UCSD-AML1 (cell line): Measurements from ENCODE around the gene CAPZB.
"Not testable (repeated sequence)": the region's sequence is repeated elsewhere in the genome, so short reads cannot be mapped to it uniquely, and the experiment has no call there.

Source experiments
- DNase-seq: peaks from one replicate; lab custom pipeline; 2025; ENCODE audit not compliant: unreplicated experiment; lab: John Stamatoyannopoulos, UW

Gene CAPZB

DNA sequence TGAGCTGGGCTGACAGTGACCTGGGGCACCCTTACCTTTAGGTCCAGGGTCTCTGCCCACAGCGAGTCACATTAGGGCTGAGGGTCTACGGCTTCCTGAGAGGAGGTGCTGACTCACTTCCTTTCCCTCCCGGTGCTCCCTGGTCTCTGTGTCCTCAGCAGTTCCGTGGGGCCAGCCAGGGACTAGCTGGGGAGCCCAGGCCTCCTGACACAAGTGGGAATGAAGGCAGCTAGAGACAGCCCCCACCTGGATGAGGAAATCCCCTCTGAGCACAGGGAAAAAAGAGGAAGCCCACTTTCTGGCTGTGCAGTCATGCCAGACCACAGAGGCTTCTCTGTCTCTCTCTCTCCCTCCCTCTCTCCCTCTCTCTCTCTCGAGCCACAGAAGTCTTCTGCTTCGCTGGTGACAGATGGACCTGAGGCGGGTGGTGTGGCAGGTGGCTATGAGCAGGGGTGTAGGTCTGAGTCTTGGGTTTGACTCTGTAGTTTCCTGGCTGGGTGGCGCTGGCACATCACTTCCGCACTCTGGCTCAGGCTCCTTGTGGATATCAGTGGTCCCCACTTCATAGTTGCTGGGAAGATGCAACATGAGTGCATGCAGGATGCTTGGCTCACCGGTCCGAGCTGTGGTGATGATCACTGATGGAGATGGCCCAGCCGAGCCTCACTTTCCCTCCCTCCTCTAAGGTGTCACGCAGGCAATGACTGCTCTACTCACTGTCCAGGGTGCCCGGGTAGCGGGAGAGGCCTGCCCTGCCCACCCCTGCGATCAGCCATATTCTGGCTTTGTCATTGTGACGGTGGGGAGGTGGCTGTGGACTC is 169.8 kb downstream of the CAPZB start:
- peak; percentile 58 for DNase-seq

DNA sequence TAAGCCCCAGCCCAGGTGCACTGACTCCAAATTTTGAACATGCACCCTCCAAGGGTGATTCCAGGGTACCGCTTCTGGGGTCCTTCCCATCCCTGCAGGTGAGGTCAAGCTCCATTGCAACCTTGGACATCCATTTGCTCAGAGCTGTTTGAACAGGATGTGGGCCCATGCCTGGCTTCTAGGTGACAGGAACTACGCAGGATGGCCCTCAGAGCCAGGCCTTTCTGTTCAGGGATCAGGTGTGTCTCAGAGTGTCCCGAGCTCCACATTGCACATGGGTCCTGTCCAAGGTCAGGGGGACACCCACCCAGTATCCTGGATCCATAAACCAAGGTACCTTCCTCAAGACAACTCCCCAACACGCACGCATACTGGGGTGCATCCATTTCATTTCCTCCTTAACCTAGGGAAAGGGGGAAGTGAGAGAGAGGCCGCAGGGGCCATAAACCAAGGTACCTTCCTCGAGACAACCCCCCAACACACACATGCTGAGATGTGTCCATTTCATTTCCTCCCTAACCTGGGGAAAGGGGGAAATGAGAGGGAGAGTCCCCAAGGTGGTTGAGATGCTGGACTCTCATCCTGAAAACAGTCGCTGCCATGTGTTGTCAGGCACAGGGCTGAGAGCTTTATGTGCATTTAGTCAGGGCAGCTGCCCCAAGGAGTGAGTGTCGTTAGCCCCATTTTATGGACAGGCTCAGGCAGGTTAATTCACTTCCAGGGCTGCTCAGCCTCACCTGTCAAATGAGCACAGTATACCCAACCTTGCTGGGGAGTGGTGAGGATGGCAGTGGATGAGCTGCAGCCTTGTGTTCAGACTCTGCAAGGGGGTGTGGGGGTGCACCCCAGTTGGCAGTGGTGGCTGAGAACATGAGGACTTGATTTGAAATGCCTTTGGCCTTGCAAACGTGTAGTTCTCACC is 171.1 kb downstream of the CAPZB start:
- DNase-seq: no peak

- no peak for DNase-seq
Measured at GRCh38 chr1:19313636-19313959, 171.7 kb downstream of the CAPZB start.

GRCh38 chr1:19312782-19313635 is 172.3 kb downstream of the CAPZB start:
- peak; percentile 50 for DNase-seq

GRCh38 chr1:19311931-19312781 is 173.2 kb downstream of the CAPZB start, which contains the start of the genes AKR7A2 and SLC66A1:
AKR7A2 (minus strand) TSS chr1:19312144; CDS start chr1:19312124, 20 bp downstream.
SLC66A1 (plus strand) TSS chr1:19312326; CDS start chr1:19317678, 5,352 bp downstream.
- DNase-seq: peak; percentile 97

DNA sequence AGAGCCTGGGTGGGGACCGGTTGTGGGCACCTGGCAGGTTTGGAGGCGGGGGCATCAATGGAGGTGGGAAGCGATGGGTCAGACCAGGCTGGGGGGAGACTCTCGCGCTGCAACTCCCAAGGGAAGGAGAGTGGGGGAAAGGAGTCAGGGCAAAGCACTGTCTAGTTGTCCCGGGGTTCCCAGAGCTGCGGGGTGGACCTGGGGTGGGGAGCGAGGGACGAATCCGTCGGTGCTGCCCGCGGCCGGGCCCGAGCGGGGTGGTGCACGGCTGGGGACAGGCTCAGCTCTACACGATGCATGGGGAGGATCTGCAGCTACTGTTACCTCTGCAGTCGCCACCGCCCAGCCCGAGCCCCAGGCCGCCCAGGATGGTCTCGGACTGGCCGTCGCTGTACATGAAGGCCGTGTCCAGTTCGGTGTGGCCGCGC is 173.8 kb downstream of the CAPZB start:
- no peak for DNase-seq

GRCh38 chr1:19310720-19311502 is 174.4 kb downstream of the CAPZB start:
- DNase-seq: no peak

DNA sequence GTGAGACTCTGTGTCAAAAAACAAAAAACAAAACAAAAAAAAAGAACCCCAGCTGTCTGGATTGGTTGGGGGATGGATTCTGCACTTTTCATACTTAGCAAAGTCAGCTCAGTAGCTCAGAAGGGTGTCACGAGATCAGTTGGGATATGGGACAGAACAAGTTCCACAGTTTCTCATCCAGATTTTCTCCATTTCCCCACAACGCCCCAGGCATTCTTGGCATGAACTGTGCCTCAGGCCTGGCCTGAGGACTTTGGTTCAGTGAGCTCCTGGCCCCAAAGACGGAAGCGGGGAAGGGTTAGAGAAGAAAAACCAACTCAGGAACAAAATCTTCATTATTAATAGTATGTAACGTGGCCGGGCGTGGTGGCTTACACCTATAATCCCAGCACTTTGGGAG is 175.3 kb downstream of the CAPZB start:
- DNase-seq: no peak

- DNase-seq: no peak
Measured at GRCh38 chr1:19309123-19309813, 176.1 kb downstream of the CAPZB start.

GRCh38 chr1:19308509-19308907 is 176.8 kb downstream of the CAPZB start:
- DNase-seq: no peak

GRCh38 chr1:19307794-19308508 is 177.4 kb downstream of the CAPZB start:
- DNase-seq: no peak

GRCh38 chr1:19306941-19307340 is 178.4 kb downstream of the CAPZB start:
- DNase-seq: no peak

GRCh38 chr1:19305880-19306279 is 179.5 kb downstream of the CAPZB start:
- DNase-seq: no peak

GRCh38 chr1:19304081-19304480 is 181.3 kb downstream of the CAPZB start:
- not testable (repeated sequence) for DNase-seq

DNA sequence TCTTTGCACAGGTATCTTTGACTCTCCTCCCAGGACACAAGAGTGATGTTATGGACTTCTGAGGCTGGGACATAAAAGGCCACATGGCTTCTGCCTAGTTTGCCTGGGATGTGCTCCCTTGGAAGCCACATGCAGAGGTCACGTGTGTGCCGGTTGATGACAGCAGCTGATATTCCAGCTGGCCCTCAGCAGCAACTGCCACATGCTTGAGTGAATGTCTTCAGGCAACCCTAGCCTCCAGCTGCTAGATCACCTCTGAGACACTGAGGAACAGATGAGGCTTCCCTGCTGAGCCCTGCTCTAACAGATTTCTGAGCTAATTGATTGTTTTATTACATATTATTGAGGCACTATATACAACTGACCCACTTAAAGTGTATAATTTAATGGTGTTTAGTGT is 185.1 kb downstream of the CAPZB start:
- no peak for DNase-seq

GRCh38 chr1:19294638-19295037 is 190.7 kb downstream of the CAPZB start:
- no peak for DNase-seq

- no peak for DNase-seq
Measured at GRCh38 chr1:19289244-19289643, 196.1 kb downstream of the CAPZB start.
